Esophagus muscularis mucosa (tissue), 4 donors: Measurements from ENCODE around the gene VWC2.

Experiments used
- EP300 ChIP-seq: sonication (generic); formaldehyde crosslinking; IDR thresholded peaks from one replicate; pipeline ENCODE4 v1.6.1; 2017; ENCODE audit warnings: antibody characterized with exemption
- POLR2AphosphoS5 ChIP-seq, 2 donors: sonication (generic); formaldehyde crosslinking; IDR thresholded peaks; one replicate each; pipeline ENCODE4 v1.6.1; 2017; ENCODE audit warnings: antibody characterized with exemption in 2 of 2
- TF ChIP-seq, protein P1 (sequence below), 3 experiments: fragments of 200-600 bp in 2 of 3; fragments of 450-650 bp in 1 of 3; sonication (generic) in 2 of 3; IDR thresholded peaks; one replicate each; pipeline ENCODE4 v1.5.1; 2017 to 2019; ENCODE audit warnings: antibody characterized with exemption in 3 of 3, mild to moderate bottlenecking in 2 of 3, moderate library complexity in 1 of 3

- TF ChIP-seq, protein P1, sequence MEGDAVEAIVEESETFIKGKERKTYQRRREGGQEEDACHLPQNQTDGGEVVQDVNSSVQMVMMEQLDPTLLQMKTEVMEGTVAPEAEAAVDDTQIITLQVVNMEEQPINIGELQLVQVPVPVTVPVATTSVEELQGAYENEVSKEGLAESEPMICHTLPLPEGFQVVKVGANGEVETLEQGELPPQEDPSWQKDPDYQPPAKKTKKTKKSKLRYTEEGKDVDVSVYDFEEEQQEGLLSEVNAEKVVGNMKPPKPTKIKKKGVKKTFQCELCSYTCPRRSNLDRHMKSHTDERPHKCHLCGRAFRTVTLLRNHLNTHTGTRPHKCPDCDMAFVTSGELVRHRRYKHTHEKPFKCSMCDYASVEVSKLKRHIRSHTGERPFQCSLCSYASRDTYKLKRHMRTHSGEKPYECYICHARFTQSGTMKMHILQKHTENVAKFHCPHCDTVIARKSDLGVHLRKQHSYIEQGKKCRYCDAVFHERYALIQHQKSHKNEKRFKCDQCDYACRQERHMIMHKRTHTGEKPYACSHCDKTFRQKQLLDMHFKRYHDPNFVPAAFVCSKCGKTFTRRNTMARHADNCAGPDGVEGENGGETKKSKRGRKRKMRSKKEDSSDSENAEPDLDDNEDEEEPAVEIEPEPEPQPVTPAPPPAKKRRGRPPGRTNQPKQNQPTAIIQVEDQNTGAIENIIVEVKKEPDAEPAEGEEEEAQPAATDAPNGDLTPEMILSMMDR (IDR thresholded peaks at IDR 0.05) = no peak
- TF ChIP-seq EP300 (no peak), POLR2AphosphoS5 (IDR thresholded peaks at IDR 0.05) (no peak)
These were observed 49.4 kb downstream of the VWC2 start for GRCh38 chr7:49822856-49823255.
